Measurements from ENCODE around the gene ZP1.

The ZP1 gene

DNA sequence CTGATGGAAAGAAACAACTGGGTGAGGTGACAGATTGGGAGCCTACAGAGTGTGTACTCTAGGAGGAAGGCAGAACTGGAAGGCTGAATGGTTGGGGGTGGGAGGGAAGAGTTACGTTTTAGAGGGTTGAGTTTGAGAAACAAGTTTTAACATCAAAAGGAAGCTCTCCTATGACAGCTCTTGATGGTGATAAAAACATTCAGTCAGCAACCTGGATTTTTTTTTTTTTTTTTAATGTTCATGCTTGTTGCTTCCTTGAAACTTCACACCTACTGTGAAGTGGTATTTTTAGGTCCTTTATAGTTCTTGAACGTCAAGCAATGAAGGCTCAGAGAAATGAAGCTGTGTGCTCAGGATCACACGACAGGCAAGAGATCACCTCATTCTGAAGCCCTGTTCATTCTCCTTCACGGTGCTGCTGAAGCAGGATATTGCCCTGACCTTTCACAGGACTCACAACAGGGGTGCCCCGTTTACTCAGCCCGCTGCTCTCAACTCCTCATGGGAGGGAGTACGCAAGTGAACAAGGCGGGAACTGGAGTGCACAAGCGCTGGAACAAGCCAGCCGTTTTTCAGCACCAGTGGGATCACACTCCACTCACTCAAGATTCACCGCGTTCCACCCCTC lies 45.0 kb downstream of the ZP1 start:
- Histone ChIP-seq H3K36me3 (ENCODE audit: insufficient read depth, low read depth, low read length) (no peaks in the 10 kb centered on the region; the same call in 1 of the 2 replicates), H3K4me1 (ENCODE audit: insufficient read depth, low read length) (peaks cover 20% of the 10 kb centered on the region), H3K9me3 (ENCODE audit: insufficient read depth, low read depth, low read length) (no peaks in the 10 kb centered on the region), H3K9ac (ENCODE audit: low read depth, low read length) (no peak overlapping the region), H3K4me3 (ENCODE audit: low read length) (no peak overlapping the region), H3K27ac (ENCODE audit: low read length) (no peak overlapping the region), H3K27me3 (ENCODE audit: insufficient read depth, low read length) (peaks cover 50% of the 10 kb centered on the region)

DNA sequence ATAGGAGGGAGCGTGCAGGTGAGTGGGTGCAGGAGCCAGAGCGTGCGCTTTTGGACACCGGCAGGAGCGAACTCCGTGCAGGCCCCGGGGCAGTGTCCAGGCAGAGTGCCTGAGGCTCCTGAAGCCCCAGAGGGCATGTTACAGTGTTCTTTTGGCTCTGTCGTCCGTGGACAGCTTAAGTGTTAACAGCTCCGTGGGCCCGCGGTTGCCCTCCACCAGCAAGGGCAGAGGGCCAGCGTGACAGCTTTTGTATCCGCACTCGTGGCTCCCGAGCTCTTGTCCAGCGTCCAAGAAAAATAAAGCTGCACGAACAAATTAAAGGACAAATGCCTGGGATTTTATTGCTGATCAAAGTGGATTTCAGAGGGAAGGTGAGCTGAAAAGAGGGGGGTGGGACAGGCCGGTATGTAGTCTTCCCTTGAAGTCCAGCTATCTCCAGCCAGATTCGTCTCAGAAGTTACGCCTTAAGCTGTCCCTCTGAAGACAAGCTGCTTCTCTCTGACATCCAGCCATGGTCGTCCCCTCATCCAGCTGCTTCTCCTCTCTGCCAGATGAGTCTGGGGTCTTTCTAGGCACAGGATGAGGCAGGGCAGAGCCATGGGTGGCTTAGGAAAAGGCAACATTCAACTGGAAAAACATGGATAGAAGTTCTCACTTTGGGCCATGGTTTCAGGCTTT lies 45.6 kb downstream of the ZP1 start:
- H3K9me3 ChIP-seq (ENCODE audit: insufficient read depth, low read depth, low read length) = no peaks in the 10 kb centered on the region
- peak overlapping the region; percentile 80; the same call in 1 of the 2 replicates for H3K9ac ChIP-seq (ENCODE audit: low read depth, low read length)
- peak overlapping the region; percentile 68; the same call in 1 of the 2 replicates for H3K4me3 ChIP-seq (ENCODE audit: low read length)
- peak overlapping the region; percentile 21 for H3K27ac ChIP-seq (ENCODE audit: low read length)
- no peaks in the 10 kb centered on the region; the same call in 1 of the 2 replicates for H3K36me3 ChIP-seq (ENCODE audit: insufficient read depth, low read depth, low read length)
- H3K4me1 ChIP-seq (ENCODE audit: insufficient read depth, low read length) = peaks cover 20% of the 10 kb centered on the region
- H3K27me3 ChIP-seq (ENCODE audit: insufficient read depth, low read length) = peaks cover 45% of the 10 kb centered on the region

DNA sequence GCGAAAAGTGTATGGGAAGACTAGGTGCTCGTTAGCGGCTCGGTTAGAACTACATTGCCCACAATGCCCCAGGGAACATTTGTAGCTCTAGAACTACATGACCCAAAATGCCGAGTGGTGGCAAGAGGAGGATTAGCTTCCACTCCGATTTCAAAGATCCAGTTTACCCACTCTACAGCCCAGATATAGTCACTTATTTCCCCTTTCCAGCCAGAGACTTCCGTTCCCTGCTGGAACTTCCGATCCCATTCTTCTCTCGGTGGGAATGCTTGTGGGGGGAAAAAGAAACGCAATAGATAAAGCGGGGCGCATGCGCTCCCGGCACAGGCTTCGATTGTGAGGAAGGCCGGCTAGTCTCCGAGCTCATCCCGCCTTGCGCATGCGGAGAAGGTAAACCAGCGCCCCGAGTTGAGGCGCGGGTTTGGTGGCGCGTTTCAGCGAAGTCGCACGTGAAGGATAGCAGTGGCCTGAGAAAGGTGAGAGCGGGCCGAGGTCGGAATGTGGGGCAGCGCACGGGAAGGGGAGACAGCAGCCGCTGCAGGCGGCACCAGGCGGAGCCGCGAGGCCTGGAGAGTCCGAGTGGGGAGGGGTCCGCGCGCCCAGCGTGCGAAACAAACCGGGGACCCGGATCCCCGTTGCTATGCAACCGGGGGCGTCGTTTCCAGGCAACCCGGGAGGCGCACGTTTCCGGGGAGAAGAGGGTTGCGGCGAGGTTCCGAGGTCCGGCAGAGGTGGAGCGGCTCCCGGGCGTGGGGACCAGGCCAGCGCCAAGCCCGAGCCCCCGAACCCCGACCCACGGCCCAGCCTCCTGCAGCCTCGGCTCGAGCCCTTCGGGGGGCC lies 46.7 kb downstream of the ZP1 start, which contains the start of gene TMEM109:
Gene TMEM109, plus strand, starts transcription at position 366 of the 840 bp plus-strand sequence. CDS start 5,536 bp downstream, outside the sequence.
- Histone ChIP-seq H3K36me3 (ENCODE audit: insufficient read depth, low read depth, low read length) (no peaks in the 10 kb centered on the region; the same call in 1 of the 2 replicates), H3K27me3 (ENCODE audit: insufficient read depth, low read length) (peaks cover 35% of the 10 kb centered on the region), H3K27ac (ENCODE audit: low read length) (peak within 1 kb of the TSS; percentile 62), H3K9me3 (ENCODE audit: insufficient read depth, low read depth, low read length) (no peaks in the 10 kb centered on the region), H3K9ac (ENCODE audit: low read depth, low read length) (peak within 1 kb of the TSS; percentile 80), H3K4me1 (ENCODE audit: insufficient read depth, low read length) (peaks cover 20% of the 10 kb centered on the region), H3K4me3 (ENCODE audit: low read length) (peak within 1 kb of the TSS; percentile 68)

DNA sequence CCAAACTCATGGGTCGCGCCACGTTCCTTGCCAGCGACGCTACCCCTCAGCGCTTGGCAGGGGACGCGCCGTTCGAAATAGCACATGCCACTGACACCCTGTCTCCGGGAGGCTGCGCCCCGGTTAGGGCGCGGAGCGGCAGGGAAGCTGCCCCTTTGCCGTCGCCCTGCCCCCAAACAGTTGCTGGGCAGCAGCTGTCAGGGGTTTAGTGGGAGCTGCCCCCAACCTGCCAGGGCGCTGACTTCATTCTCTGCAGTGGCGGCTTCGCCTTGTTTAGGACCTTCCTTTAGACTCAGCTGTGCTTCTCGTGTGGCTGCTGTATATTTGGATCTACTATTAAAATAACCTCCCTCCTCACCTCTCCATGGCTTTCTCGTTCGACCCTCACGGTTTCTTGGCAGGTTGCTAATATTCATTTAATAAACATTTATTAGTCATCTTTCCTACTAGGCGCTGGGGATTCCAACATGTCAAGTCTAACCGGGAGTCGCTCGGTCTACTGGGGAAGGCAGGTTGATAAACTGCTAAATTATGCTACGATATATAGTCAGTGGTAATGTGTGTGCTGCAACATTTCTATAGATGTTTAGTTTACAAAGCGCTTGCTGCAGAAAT lies 47.4 kb downstream of the ZP1 start:
- H3K4me1 ChIP-seq (ENCODE audit: insufficient read depth, low read length) = peaks cover 20% of the 10 kb centered on the region
- H3K4me3 ChIP-seq (ENCODE audit: low read length) = peak overlapping the region; percentile 68
- peaks cover 6% of the 10 kb centered on the region; the same call in 1 of the 2 replicates for H3K36me3 ChIP-seq (ENCODE audit: insufficient read depth, low read depth, low read length)
- H3K27me3 ChIP-seq (ENCODE audit: insufficient read depth, low read length) = peaks cover 29% of the 10 kb centered on the region
- no peaks in the 10 kb centered on the region for H3K9me3 ChIP-seq (ENCODE audit: insufficient read depth, low read depth, low read length)
- H3K9ac ChIP-seq (ENCODE audit: low read depth, low read length) = peak overlapping the region; percentile 80; the same call in 1 of the 2 replicates
- H3K27ac ChIP-seq (ENCODE audit: low read length) = no peak overlapping the region

DNA sequence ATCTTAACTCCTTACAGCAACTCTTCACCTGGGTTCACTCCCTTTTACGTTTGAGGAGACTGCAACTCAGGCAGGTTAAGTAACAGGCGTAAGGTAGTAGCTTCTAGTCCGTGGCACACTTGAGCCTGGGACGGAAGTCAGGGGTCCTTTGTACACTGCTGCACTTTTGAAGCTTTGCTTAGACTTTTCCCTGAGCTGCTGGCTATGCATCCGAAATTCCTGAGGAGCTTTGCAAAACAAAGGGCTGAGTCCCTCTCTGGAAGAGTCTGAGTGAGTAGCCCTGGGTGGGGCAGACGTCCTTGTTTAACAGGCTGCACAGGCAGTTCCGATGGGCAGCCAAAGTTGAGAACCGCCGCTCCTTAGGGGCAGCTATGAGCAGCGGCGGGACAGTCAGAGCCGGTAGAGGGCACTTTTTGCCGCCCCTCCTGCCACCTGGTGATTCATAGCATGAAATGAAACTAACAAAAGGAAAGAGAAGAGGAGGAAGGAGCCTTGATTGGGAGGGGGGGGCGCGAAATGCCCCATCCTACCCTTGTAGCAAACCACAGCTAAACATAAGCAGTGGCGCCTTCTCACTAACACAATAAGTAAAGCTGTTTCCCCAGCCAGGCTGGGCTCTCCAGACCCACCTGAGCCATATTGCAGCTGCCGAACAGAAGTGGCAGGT lies 48.0 kb downstream of the ZP1 start:
- H3K9ac ChIP-seq (ENCODE audit: low read depth, low read length) = peak overlapping the region; percentile 80; the same call in 1 of the 2 replicates
- H3K9me3 ChIP-seq (ENCODE audit: insufficient read depth, low read depth, low read length) = no peaks in the 10 kb centered on the region
- peak overlapping the region; percentile 68 for H3K4me3 ChIP-seq (ENCODE audit: low read length)
- peaks cover 20% of the 10 kb centered on the region for H3K4me1 ChIP-seq (ENCODE audit: insufficient read depth, low read length)
- peaks cover 23% of the 10 kb centered on the region for H3K27me3 ChIP-seq (ENCODE audit: insufficient read depth, low read length)
- H3K36me3 ChIP-seq (ENCODE audit: insufficient read depth, low read depth, low read length) = peaks cover 12% of the 10 kb centered on the region
- H3K27ac ChIP-seq (ENCODE audit: low read length) = no peak overlapping the region

DNA sequence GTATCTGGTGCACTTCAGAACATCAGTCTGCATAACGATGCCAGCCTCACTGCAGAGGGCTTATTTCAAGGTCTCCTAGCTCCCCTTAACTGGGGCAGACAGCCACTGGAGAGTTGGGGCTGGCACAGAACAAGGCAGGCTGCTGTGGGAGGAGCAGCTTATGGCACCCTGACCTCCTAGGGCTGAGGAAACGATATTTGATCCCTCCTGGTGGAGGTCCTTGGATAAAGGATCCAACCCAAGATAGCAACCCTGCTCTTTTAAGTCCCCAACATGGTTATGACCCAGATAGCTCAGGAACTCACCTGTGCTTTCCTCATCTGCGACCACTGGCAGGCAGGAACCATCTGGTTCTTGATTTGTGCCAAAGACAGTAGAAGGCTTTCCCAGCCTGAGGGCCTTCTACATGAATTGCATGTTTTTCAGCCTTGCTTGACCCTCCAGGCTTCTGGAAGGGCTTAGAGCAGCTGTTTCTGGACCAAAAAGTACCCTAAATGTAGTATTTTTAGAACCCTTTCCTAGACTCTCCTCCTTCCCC lies 49.4 kb downstream of the ZP1 start:
- H3K9ac ChIP-seq (ENCODE audit: low read depth, low read length) = peak overlapping the region; percentile 20; the same call in 1 of the 2 replicates
- no peak overlapping the region for H3K27ac ChIP-seq (ENCODE audit: low read length)
- no peaks in the 10 kb centered on the region for H3K9me3 ChIP-seq (ENCODE audit: insufficient read depth, low read depth, low read length)
- peaks cover 13% of the 10 kb centered on the region for H3K27me3 ChIP-seq (ENCODE audit: insufficient read depth, low read length)
- no peak overlapping the region for H3K4me3 ChIP-seq (ENCODE audit: low read length)
- peaks cover 20% of the 10 kb centered on the region for H3K4me1 ChIP-seq (ENCODE audit: insufficient read depth, low read length)
- H3K36me3 ChIP-seq (ENCODE audit: insufficient read depth, low read depth, low read length) = peaks cover 26% of the 10 kb centered on the region

DNA sequence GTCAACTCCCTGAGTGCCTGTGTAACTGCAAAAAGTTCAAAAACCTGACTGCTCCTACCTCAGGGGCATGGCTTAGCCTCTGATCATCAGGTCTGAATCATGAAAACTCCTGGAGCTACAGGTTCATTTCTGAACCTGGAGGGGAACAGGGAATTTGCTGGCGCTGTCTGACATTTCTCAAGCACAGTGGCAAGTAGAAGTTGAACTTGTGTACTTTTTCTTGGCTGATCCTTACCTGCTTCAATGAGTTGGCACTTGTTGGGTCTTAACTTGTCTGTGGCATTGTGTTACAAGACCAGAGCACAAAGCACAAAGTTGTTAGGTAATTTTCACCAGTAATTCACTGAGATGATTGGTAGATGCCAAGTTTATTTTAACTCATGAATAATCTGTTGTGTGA lies 49.9 kb downstream of the ZP1 start:
- peaks cover 28% of the 10 kb centered on the region for H3K36me3 ChIP-seq (ENCODE audit: insufficient read depth, low read depth, low read length)
- H3K9me3 ChIP-seq (ENCODE audit: insufficient read depth, low read depth, low read length) = no peaks in the 10 kb centered on the region
- H3K27me3 ChIP-seq (ENCODE audit: insufficient read depth, low read length) = peaks cover 7% of the 10 kb centered on the region; the same call in 1 of the 2 replicates
- no peak overlapping the region for H3K4me3 ChIP-seq (ENCODE audit: low read length)
- H3K4me1 ChIP-seq (ENCODE audit: insufficient read depth, low read length) = peaks cover 20% of the 10 kb centered on the region
- no peak overlapping the region for H3K9ac ChIP-seq (ENCODE audit: low read depth, low read length)
- H3K27ac ChIP-seq (ENCODE audit: low read length) = no peak overlapping the region

DNA sequence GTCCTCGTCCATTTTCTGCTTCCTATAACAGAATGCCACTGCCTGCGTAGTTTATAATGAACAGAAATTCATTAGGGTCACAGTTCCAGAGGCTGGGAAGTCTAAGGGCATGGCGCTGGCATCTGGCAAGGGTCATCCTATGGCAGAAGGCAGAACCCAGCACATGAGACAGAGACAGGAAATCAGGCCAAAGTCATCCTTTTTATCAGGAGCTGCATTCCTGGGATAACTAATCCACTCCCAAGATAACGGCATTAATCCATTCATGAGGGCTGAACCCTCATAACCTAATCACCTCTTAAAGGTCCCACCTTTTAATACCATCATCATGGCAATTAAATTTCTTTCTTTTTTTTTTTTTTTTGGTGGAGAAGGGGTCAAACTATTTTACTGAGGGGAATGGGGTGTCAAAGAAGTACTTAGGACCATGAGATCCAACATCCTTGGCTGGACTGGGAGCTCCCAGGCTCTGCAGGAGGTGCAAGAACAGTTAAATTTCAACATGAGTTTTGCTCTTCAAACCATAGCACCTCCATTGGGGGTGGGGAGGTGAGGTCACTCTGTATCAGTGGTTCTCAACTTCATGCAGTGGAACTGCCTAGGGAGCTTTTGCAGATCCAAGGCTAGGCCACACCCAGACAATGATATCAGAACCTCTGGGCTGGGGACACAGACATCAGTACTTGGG lies 51.1 kb downstream of the ZP1 start:
- no peak overlapping the region for H3K9ac ChIP-seq (ENCODE audit: low read depth, low read length)
- H3K27me3 ChIP-seq (ENCODE audit: insufficient read depth, low read length) = peaks cover 5% of the 10 kb centered on the region; the same call in 1 of the 2 replicates
- H3K9me3 ChIP-seq (ENCODE audit: insufficient read depth, low read depth, low read length) = no peaks in the 10 kb centered on the region
- H3K4me3 ChIP-seq (ENCODE audit: low read length) = no peak overlapping the region
- peaks cover 28% of the 10 kb centered on the region for H3K36me3 ChIP-seq (ENCODE audit: insufficient read depth, low read depth, low read length)
- H3K27ac ChIP-seq (ENCODE audit: low read length) = no peak overlapping the region
- H3K4me1 ChIP-seq (ENCODE audit: insufficient read depth, low read length) = peaks cover 15% of the 10 kb centered on the region

DNA sequence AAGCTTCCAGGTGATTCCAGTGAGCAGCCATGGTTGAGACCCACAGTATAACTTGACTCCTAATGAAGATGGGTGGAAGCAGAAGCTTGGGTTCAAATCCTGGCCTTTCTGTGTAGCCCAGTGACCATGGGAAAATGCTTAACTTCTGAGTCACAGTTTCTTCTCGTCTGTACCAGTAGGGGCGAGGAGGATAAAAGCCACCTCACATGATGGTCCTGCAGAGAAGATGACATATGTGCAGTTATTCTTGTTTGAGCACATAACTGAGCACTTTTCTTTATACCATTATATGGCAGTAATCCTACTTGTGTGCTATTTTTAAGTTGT lies 51.6 kb downstream of the ZP1 start:
- no peaks in the 10 kb centered on the region for H3K9me3 ChIP-seq (ENCODE audit: insufficient read depth, low read depth, low read length)
- H3K27ac ChIP-seq (ENCODE audit: low read length) = no peak overlapping the region
- no peak overlapping the region for H3K9ac ChIP-seq (ENCODE audit: low read depth, low read length)
- H3K36me3 ChIP-seq (ENCODE audit: insufficient read depth, low read depth, low read length) = peaks cover 28% of the 10 kb centered on the region
- no peak overlapping the region for H3K4me3 ChIP-seq (ENCODE audit: low read length)
- peaks cover 5% of the 10 kb centered on the region; the same call in 1 of the 2 replicates for H3K27me3 ChIP-seq (ENCODE audit: insufficient read depth, low read length)
- peaks cover 14% of the 10 kb centered on the region for H3K4me1 ChIP-seq (ENCODE audit: insufficient read depth, low read length)

DNA sequence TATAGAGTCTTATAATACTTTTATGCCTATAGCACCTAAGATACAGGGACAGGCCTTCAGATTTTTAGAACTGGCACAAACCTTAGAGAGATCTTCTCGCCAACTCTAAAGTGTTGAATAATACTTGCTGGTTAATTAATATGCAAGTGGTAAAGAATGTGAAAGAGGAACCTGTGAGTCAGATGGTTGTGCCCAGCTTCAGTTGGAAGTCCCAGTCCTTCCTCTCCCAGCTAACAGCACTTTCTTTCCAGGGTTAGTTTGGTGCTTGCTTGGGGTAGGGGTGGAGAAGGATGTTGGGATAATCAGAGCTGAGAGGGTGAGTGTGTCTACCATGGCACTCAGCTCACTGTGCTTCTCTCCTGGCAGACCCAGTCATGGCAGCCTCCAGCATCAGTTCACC lies 52.0 kb downstream of the ZP1 start:
- peaks cover 17% of the 10 kb centered on the region for H3K4me1 ChIP-seq (ENCODE audit: insufficient read depth, low read length)
- peaks cover 5% of the 10 kb centered on the region; the same call in 1 of the 2 replicates for H3K27me3 ChIP-seq (ENCODE audit: insufficient read depth, low read length)
- peaks cover 28% of the 10 kb centered on the region for H3K36me3 ChIP-seq (ENCODE audit: insufficient read depth, low read depth, low read length)
- no peak overlapping the region for H3K4me3 ChIP-seq (ENCODE audit: low read length)
- no peak overlapping the region for H3K9ac ChIP-seq (ENCODE audit: low read depth, low read length)
- no peaks in the 10 kb centered on the region for H3K9me3 ChIP-seq (ENCODE audit: insufficient read depth, low read depth, low read length)
- H3K27ac ChIP-seq (ENCODE audit: low read length) = no peak overlapping the region
